AG08396 (cell line): ENCODE results near the gene COX7A2L.
"Not testable (repeated sequence)": the region's sequence is repeated elsewhere in the genome, so short reads cannot be mapped to it uniquely, and the experiment has no call there.

Experiments
- DNase-seq: peaks from one replicate; pipeline ENCODE4 v3.0.0; 2012; ENCODE audit warnings: low spot score, mixed read lengths

Gene COX7A2L

DNA sequence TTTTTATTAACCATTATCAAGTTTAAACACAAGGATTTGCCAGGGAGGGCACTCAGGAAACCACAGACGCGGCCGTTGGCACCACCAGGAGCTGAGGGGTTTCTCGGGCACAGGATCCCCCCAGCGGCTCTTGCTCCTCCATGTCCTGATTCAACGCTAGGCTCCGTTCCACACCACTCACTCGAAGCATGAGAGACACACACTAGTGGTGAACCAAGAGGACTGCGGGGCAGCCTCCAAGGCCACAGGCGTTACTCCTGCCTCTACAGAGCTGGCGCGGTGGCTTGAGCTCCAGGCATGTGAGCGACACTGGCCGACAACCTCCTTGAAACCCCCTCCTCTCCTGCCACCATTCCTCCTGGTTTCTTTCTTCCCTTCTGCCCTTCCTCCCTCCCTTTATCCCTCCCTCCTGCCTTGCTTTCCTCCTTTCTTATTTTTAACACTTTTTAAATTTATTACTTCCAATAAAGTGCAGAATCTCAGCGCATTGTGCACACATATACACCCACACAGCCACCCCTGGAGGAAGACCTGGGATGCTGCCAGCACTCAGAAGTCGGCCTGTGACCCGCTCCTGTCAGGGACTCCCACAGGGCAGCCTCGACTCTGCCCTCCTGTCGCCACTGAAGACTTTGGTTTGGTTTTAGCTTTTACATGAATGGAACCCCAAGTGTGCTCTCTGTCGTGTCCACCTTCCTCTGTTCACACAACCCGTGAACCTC is 21.7 kb downstream of the COX7A2L start:
- DNase-seq = no peak

DNA sequence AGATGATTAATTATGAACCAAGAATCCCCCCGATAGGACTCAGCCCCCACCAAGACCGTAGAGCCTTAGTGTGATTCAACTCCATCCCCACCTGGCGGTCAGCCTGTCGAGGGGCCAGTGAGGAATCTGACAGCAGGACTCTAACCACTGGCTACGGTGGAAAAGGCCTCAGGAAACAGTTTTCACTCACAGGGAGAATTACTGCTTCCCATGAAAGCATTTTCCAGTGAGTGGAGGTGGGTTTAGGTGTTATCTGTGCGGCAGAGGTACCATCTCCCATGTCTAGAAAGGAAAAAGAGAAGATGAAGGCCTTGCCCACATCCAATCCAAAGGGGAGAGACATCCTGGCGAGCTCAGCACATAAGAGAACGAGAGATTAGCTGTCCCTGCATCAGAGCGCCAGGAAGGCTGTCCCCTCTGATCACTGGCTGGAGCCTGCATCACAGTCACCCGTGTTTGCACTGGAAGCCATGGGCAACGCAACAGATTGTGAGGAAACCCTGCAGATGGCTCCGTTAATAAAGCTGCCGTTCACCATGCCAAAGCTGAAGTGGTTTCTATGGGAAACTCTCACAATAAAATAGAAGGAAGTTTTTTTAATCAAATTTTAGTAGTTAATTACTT is 22.3 kb downstream of the COX7A2L start:
- DNase-seq = no peak

DNA sequence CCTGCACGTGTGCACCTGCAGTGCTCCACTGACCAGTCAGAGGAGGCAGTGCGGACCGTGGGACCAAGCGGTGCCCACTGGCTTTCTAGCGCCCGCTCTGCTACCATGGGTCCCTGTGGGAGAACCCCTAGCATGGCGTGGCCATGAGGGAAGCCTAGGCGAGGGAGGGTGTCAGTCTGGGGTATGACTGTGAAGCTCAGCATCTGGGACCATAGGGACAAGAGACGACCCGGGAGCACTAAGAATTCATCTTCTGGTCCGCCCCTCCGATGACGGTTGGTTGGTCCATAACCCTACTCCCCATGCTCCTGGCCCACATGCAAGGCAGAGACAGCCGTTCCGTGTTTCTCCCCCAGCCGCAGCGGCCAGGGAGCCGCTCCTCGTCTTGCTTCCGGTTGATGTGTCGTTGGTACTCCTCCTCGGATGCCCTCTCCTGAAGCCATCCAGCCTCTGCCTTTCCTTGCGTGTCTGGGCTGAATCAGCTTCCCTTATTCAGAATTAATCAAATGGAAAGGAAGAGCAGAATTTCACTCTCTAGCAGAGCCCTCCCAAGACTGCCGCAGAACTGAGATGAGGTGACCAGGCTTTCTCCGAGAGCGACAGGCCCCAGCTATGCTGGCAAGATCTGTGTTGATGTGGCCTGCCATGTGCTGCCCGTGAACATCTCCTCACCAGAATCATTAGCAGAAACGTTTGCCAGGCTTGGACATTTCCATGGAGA is 23.0 kb downstream of the COX7A2L start:
- no peak for DNase-seq

DNA sequence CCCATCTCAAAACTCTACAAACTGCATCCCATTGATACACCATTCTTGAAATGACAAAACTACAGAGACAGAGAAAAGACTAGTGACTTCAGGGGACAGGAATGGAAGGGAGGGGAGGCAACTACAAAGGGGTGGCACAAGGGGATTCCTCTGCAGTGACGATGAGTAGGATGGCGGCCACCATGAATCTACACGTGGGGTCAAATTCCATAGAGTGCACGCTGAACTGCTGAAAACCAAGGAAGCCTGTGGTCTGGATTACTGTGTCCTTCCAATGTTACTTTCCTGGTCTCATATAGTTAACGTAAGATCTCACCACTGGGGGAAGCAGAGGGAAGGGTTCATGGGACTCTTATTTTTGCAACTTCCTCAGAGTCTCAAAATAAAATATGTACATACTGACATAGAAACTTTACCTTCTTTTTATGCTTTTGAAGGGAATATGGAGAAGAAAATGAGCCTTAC is 23.6 kb downstream of the COX7A2L start:
- DNase-seq = no peak

DNA sequence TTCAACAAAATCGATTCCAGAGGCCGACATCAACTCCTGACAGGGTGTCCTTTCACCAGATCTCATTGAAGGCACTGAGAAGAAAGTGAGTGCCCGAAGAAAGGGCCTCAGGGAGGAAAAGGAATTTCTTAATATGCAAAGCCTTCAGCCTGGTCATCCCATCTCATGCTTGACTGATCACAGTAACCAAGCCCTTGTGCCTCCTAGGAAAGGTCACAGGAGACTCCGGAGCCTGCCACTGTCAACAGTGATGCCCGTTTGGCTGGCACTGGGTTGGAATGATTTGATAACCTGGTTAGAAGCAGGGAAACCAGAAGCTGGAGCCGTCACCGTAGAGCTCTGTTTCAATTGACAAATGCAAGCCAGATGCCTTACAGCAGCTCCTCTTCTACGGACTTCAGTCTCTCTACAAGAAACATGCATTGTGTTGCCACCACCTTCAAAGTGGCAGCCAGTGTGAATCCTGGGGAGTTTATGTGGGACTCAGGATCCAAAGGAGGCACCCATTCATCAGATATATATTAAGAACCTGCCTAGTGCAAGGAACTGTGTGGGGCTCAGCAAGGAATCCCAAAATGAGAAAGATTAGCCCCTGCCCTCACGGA is 24.6 kb downstream of the COX7A2L start:
- no peak for DNase-seq

DNA sequence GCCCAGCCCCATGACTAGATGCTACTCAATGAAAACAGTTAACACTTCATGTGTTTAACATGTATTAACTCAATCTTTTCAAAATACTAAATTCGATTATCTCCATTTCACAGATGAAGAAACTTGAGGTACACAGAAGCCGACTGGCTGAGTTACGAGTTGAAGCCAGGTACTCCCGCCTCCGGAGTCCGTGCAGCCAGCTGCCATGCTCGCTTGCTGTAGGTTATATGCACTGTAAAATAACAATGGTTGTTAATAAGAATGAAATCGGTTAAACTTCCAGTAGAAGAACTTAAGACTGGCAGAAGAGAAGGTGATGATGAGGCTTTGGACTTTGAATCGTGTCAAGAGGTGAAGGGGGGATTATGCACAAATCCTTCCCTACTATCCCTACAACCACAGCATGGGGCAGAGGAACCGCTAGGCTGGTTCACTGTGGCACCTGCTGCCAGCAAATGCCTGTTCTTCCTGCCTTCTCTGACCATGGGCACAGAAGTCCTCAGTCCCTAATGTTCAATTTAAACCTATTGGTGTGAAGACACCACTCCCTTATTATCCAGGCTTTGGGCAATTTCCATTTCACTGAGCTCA is 25.4 kb downstream of the COX7A2L start:
- DNase-seq = no peak

DNA sequence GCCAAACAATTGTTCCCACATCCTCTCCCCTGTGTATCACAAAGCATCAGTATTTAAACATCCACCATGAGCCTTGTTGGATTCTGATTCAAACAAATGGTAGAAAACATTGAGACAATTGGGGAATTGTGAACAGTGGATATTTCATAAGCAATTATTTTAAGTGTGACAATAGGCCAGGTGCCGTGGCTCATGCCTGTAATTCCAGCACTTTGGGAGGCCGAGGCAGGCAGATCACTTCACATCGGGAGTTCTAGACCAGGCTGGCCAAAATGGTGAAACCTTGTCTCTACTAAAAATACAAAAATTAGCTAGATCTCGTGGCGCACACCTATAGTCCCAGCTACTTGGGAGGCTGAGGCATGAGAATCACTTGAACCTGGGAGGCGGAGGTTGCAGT is 26.2 kb downstream of the COX7A2L start:
- DNase-seq = not testable (repeated sequence)

DNA sequence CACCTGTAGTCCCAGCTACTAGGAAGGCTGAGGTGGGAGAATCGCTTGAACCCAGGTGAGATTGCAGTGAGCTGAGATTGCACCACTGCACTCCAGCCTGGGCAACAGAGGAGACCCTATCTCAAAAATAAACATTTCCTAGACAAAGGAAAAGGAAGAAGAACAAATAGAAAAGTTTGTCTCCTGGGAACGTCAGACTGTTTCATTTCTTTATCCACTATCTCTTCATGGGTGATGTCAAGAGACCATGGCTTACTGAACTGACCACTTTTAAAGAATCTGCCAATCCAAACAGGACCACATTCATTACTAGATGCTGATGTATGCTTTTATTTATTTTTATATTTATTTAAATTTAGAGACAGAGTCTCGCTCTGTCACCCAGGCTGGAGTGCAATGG is 26.8 kb downstream of the COX7A2L start:
- no peak for DNase-seq

DNA sequence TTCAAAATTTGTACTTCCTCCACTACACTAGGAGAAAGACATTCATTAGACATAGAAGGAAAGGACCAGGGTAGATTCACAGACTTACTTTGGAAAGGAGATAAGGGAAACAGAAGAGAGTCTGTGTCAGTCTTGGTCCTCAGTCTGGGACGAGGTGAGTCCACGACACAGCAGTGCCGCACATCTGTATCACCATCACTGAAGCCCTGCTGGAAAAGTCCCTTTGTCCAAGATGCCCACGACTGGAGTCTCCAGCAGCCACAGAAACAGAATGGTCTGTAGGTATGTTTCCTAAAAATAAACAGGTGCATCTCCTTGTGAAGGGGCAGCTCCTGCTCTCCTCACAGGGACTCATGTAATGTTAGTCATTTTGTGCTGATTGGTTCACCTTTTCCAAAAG is 27.4 kb downstream of the COX7A2L start:
- no peak for DNase-seq

DNA sequence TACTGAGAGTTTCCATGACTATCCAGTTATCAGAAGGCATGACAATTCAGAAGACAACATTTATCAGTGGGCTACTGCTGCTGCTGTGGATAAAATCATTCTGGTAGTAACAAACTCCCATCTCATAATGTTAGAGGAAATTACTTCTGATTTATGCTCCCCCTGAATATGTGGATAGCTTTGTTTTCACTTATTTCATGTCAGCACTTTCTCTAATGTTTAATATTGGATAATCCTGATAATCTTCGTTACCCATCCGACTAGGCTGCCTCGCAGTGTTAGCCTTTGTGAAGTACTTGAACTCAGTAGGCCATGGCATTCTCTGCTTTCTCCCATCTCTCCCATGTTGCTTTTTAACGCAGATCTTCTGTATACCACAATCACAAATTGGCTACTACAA is 28.4 kb downstream of the COX7A2L start:
- no peak for DNase-seq

DNA sequence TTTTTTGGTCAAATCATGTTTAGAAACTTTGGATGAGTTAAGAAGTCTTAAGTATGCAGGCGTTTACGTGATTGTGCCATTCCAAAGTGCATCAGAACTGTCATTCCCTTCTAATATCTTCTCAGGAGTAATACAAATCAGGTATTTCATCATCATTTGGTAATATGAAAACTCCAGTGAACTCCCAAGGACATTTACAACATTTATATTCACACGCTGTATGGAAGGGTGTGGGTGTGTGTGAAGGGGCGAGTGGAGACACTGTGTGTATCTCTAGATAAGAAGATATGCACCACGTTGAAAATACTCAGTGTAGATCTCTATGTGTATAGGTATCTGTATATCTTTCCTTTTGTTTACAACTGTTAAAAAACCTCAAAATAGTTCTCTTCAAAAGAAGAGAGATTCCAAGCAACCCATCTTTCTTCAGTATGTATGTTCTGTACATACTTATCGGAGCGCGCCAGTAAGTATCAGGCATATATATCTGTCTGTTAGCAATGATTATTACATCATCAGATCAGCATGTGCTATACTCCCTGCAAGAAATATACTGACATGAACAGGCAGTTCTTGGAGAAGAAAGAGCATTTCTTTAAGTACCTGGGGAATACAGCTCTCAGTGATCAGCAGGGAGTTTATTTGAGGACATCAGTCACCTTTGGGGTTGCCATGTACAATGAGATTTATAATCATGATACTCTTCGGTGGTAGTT is 29.3 kb downstream of the COX7A2L start:
- no peak for DNase-seq

DNA sequence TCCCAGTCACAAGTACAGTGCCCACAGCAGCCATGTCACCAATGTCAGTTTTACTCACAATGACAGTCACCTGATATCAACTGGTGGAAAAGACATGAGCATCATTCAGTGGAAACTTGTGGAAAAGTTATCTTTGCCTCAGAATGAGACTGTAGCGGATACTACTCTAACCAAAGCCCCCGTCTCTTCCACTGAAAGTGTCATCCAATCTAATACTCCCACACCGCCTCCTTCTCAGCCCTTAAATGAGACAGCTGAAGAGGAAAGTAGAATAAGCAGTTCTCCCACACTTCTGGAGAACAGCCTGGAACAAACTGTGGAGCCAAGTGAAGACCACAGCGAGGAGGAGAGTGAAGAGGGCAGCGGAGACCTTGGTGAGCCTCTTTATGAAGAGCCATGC is 31.3 kb downstream of the COX7A2L start:
- DNase-seq = no peak

DNA sequence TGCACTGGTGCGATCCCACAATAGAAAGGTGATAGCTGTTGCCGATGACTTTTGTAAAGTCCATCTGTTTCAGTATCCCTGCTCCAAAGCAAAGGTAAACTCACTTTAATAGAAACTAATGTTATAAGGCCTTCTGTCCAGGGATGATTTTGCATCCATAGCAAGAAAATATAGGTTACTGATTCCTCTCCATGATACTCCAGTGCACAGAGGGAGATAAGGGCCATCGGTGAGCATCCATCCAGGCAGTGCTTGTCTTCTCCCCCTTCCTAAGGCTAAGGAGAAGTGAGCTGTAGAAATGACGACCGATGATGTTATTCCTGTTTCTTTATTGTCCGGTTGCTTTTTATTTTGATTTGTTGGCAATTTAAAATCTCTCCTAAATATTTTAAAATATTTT is 32.1 kb downstream of the COX7A2L start:
- DNase-seq = no peak

DNA sequence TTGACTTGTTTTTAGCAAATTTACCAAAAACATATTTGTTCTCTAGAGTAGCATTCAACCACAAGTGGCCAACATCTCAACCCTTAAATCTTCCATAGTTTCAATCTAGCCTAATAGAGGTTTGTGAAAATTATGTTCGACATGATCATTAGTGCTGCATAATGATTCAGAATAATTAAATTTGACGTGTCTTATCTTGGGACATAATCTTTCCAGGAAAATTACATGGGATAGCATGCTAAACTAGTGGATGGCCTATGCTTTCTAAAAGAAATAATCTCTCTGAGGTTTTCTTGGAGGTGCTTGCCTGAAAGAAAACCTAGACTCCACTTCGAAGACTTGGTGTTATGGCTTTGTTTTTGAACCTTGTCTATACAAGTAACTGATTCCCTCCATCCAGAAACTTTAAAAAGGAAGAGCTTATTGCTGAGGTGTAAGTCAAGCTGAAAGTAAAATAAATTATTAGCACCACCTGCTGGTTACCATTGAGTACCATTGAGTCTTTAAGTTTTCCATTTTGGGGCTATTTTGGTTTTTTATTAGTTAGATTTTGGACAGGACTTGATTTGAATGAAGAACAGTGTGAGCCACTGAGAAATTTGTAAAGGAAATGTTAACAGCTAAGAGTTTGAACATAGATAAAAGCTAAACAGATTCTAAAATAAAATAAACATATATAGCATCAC is 32.7 kb downstream of the COX7A2L start:
- no peak for DNase-seq

DNA sequence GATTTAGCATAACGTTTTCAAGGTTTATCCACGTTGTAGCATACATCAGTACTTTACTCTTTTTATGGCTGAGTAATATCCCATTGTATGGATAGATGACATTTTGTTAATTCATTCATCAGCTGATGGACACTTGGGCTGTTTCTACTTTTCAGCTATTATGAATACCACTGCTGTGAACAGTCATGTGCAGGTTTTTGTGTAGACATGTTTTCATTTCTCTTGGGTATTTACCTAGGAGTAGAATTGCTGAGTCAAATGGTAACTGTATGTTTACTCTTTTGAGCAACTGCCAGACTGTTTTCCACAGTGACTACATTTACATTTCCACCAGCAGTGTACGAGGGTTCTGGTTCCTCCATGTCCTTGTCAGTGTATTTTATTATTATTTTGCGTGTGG is 33.9 kb downstream of the COX7A2L start:
- no peak for DNase-seq

DNA sequence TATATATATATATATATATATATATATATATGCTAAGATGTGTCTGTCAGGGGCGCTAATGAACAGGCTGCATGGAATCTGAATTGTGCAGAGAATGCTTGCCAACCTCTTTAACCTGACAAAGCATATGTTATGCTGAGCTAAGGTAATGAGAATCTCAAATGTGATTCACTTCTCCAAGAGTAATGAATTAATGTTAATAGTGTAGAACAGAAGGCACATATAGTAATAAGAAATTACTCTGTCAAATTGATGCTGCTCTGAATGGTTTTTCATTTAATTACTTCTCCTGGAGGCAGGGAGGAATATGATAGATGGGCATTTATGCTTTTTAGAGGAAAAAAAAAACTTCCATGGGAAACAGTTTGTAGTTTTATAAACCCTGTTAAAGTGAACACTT is 35.4 kb downstream of the COX7A2L start:
- DNase-seq = no peak

DNA sequence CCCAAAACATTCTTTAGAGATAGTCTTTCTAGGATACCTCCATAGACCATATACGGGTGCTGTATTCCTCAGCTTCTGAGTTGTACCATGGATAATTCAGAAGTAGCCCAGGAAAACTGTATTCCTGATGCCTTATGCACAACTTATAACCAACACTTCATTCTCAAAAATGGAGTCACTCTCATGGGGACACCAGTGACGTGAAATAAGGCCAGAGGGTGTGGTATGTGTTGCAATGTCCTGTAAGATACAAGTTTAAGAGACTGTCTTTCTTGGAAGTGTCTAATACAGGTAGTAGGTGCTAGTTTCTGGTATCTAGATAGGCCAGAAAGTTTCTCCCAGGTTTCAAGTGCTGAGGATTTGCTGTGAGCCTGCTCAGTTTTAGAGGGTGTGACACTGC is 36.1 kb downstream of the COX7A2L start:
- DNase-seq = no peak

DNA sequence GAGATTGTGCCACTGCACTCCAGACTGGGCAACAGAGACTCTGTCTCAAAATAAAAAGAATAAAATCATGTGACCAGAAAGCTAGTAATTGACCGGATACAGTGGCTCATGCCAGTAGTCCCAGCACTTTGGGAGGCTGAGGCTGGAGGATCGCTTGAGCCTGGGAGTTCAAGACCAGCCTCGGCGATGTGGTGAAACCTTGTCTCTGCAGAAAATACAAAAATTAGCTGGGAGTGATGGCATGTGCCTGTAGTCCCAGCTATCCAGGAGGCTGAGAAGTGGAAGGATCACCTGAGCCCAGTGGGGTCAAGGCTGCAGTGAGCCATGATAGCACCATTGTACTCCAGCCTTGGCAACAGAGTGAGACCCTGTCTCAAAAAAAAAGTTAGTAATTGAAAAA is 36.8 kb downstream of the COX7A2L start:
- no peak for DNase-seq

DNA sequence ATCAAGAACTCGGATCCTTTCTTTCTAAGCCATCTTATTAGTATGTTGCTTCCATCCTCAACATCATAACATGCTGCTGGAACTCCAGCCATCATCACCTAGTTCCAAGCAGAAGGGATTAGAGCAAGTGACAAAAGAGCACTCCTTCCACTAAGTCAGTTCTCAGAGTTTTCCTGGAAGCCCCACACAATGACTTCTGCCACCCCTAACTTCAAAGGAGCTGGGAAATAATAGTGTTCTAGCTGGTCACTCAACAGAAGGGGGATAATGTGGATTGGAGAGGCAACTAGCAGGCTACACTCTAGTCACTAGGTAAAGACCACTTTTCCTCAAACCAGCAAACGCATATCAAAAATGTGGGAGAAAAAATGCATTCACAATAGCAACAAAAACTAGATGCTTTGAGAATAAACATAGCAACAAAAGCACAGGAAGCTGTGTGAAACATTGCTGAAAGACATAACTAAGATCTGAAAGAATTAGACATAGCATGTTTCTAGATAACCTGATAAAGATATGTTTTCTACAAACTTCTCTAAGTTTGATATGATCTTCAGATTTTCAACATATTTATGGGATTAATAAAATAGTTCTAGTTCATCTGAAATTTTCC is 39.5 kb downstream of the COX7A2L start:
- no peak for DNase-seq

DNA sequence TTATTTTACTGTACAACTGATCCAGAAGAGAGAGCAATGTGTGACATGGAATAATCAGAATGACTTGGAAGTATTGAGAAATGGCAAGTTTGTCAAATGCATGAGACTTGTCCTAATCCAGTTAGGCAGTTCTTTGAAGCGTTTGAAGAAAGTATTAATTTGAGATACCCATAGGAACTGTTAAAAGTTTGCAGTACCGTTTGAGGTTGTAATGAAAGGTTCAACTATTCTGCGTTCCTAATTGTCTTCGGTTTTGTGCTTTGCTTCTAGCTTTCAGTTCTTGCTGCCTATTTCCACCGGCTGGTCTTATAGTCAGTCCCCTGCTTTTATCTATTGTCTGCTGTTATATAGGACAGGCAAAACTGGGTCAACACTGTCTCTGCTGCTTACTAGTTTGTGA is 41.8 kb downstream of the COX7A2L start:
- no peak for DNase-seq

DNA sequence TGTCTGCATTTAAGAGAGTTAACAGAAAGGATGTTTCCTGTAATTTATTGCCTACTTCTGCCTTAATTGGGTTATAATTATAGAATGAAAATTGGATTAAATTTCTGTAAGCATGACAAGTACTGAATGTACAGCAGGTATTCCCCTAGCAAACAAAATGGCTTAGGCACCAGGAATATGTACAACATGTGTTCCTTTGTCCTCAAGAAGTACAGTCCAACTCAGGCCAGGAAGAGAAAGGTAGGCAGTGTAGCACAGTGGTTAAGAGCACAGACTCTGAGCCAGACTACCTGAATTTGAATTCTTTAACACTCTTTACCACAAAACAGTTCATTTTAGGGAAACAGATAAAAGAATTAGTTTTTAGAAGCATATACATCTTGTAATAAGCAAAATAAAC is 43.1 kb downstream of the COX7A2L start:
- DNase-seq = no peak
